GM21576 (cell line): ENCODE data around the gene OAT.
"Not testable (repeated sequence)": the region's sequence is repeated elsewhere in the genome, so short reads cannot be mapped to it uniquely, and the experiment has no call there.

Experiments
- ATAC-seq: cut with Tn5 transposase; IDR thresholded peaks from one replicate; pipeline ENCODE4 v1.9.1; 2021; ENCODE audit warnings: mild to moderate bottlenecking, moderate library complexity; ENCODE audit not compliant: unreplicated experiment

Gene OAT

DNA sequence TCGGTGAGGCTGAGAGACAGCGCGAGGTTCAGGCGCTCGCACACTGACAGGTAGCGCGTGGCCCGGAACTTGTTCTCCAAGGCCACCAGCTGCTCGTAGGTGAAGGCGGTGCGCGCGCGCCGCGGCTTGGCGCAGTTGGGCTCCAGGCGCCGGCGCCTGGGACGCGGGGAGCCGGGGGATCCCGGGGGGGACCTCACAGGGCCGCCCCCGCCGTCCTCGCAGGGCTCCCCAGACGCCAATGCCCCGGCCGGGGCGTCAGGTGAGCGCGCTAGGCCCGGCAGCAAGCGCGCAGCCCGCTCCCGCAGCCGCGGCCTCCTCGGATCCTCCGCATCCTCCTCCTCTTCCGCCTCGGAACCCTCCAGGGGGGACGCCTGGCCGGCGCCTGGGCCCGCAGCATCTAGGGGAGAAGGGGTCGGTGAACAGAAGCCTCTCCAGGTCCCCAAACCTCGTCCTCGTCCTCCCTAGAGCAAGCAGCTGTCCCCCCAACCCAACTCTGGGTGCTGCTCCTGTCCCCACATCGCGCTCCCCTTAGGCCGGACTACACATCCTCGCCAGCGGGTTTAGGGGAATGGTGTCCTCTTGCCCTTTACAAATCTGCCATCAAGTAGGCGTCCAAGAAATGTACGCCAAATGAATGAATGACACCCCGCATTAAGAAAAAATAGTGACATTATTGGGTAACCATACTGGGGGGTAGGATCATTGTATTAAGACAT is 29.2 kb upstream of the OAT start:
- ATAC-seq: no peak

DNA sequence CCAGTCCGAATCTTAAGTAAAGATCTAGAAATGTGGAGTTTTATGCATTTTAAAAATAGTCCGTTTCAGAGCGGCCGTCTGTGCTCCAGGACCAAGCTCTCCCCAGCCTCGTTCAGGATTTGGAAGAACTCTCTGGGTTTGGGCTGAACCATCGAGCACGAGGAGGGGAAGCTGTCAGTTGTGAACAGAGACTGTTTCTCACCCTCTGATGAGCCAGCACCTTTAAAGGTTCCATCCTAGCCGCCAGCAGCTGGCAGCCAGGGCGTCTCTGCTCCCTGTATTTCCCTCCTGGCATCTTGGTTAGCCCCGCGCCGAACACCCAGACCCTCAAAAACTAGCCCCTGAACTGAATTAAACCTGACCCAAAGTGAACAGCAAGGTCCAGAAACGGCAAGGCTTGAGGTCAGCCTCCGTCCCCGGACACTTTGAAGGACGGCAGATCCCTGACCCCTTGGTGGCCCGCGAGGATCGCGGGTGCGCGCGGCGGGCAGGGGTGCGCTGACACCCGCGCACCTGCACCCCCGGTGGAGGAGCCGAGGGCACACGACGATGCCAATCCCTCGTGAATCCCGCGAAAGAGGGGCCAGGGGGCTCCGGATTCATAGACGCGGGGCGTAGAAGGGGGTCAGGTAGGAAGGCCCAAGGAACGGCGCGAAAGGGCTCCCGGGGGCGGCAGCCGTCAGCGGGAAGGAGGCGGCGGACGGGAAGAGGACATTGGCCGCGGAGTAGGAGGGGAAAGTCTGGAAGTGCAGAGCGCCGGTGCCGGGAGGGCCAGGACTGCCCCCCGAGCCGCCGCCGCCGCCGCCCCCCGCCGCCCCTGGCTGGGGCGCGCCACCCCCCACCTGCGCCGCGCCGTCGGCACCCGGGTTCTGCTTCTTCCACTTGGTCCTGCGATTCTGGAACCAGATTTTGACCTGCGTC is 28.4 kb upstream of the OAT start:
- no peak for ATAC-seq

DNA sequence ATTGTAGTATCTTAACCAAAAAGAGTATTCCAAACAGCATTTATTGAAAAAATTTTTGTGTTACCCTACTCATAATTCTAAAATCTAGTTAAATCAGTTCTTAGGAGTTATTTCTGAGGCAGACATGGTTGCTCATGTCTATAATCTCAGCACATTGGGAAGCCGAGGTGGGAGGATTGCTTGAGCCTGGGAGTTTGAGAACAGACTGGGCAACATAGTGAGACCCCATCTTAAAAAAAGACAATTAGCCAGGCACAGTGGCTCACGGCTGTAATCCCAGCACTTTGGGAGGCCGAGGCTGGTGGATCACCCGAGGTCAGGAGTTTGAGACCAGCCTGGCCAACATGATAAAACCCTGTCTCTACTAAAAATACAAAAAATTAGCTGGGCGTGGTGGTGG is 23.0 kb upstream of the OAT start:
- ATAC-seq: not testable (repeated sequence)

DNA sequence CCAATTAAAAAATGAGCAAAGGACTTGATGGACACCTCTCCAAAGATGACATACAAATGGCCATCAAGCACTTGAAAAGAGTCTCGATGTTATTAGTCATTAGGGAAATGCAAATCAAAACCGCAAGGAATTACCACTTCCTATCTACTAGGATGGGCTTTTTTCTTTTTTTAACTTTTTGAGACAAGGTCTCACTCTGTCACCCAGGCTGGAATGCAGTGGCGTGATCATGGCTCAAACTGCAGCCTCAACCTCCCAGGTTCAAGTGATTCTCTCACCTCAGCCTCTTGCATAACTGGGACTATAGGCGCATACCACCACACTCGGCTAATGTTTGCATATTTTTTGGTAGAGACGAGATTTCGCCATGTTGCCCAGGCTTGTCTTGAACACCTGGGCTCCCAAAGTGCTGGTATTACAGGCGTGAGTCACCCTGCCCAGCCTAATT is 17.5 kb upstream of the OAT start:
- ATAC-seq: no peak

DNA sequence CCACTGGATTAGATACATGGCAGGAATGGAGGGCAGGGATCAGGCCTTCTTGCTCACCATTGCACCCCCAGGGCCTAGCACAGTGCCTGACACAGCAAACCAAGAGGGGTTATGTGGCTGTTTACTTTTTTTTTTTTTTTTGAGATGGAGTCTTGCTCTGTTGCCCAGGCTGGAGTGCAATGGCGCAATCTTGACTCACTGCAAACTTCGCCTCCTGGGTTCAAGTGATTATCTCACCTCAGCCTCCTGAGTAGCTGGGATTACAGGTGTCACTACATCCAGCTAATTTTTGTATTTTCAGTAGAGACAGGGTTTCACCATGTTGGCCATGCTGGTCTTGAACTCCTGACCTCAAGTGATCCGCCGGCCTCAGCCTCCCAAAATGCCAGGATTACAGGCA is 17.0 kb upstream of the OAT start:
- not testable (repeated sequence) for ATAC-seq

DNA sequence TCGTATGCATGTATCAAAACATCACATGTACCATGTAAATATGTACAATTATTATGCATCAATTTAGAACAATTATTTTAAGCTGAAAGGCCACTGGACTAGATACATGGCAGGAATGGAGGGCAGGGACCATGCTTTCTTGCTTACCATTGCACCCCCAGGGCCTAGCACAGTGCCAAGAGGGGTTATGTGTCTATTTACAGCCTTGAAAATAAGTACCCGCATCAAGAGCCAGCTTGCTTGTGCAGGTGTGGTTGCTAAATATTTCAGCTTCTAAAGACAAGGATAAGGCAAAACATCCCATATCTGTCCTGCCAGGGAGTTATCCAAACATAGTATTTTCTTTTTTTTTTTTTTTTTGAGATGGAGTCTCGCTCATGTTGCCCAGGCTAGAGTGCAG is 14.7 kb upstream of the OAT start:
- ATAC-seq: no peak

DNA sequence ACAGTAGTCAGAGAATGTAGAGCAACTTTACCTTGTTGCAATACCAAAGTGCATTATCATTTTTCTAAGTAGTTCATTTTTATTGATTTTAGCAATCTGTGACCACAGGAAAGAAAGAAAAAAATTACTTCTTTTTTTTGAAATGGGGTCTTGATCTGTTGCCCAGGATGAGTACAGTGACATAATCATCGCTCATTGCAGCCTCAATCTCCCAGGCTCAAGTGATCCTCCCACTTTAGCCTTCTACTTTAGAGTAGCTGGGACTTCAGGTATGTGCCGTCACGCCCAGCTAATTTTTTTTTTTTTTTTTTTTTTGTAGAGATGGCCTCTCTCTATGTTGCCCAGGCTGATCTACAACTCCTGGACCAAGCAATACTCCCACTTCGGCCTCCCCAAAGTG is 11.4 kb upstream of the OAT start:
- ATAC-seq: no peak

DNA sequence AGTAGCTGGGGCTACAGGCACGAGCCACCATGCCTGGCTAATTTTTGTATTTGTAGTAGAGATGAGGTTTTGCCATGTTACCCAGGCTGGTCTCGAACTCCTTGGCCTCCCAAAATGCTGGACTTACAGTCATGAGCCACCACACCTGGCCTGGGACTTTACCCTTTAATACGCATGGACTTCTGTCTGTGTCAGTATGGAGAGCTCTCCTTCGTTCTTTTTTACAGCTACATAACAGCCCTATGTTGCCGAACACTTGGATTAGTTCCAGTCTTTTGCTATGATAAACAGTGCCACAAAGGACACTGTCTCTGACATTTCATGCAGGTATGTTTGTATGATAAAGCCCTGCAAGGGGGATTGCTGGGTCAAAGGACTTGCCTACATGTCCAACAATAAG is 10.9 kb upstream of the OAT start:
- ATAC-seq: no peak

DNA sequence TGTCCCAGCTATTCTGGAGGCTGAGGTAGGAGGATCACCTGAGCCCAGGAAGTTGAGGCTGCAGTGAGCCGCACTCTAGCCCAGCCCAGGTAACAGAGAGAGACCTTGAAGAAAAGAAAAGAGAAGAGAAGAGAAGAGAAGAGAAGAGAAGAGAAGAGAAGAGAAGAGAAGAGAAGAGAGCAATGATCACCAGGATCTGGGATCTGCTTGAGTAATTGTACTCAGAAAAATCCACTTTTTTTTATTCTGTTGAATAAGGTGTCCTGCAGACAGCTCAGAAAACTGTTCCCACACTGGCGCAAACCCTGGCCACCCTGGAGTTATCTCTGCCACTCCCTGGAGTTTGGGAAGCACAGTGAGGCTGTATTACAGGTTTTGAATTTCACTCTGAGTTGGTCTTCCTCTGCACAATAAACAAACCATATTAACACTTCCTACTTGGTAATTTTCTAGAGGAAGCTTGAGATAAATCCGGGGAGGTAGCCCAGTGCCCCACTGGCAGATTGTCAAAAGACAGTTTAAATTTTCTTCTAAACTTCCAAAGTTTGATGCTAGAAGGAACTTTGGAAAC is 9.6 kb upstream of the OAT start:
- ATAC-seq: no peak

DNA sequence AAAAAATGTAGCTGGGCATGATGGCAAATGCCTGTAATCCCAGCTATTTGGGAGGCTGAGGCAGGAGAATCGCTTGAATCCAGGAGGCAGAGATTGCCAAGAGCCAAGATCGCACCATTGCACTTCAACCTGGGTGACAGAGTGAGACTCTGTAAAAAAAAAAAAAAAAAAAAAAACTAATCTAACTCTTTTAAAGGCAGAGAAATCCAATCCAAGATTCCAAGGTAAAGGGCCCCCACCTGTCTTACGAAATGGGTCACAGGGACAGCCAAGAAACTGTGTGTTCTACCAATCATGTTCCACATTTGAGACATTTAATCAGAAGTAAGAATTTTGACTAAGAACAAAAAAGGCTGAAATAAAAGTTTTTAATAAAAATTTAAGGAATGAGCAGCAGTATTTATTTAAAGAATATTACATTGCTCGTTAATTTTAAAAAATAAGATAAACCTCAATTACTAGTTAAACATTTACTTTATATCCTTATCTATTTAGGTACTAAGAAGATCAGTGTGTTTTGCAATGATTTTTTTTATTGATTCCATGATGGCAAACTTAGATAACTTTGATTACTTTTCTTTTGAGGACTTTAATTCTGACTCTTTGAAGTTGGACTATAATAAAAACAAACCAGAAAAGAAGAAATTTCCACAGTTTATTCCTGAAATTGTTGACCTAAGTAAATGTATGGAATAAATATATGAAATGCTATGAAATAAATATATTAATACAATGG is 6.7 kb upstream of the OAT start:
- ATAC-seq: no peak

DNA sequence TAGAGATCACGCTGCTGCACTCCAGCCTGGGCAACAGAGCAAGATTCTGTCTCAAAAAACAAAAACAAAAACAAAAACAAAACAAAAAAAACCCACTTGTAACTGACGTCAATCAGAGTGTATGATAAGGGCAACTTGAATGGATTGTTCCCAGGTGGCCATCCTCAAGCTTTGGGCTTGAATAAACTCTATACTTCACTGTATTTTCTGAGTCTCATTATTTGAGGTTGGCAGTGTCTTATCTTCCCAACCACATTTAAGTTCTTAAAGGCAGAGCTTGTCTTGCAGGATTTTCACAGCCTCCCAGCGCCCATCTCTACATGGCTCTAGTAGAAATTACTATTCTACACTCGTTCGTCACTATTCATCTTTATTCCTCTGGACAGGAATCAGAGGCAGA is 5.1 kb upstream of the OAT start:
- no peak for ATAC-seq

DNA sequence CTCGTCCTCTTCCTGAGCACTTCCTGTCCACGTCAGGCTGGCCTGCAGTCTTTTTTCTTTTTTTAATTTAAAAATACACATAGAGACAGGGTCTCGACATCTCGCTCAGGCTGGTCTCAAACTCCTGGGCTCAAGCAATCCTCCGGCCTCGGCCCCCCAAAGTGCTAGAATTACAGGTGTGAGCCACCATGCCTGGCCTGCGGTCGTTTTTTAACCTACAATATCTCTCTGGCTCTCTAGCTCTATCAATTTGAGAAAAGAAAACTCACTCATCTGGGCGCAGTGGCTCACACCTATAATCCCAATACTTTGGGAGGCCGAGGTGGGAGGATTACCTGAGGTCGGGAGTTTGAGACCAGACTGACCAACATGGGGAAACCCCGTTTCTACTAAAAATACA is 4.0 kb upstream of the OAT start:
- no peak for ATAC-seq

DNA sequence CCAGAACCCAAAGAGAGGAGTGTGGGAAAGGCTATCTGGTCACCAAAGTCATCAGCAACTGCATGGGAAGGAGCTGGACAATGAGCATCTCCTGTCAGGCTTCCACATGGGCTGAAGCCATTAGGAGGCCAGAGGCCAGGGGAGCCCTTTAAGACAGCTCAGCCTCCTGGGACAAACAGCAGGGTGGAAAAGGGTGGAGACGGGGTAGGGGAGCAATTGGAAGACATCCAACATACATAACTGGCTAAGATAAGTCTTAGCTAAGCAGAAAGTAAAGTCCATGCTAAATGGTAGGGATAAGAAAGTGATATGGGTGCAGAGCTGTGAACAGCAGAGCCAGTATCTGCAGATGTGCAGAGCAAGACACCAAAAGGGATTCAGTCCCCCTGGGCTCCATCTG is 1.5 kb upstream of the OAT start:
- no peak for ATAC-seq

DNA sequence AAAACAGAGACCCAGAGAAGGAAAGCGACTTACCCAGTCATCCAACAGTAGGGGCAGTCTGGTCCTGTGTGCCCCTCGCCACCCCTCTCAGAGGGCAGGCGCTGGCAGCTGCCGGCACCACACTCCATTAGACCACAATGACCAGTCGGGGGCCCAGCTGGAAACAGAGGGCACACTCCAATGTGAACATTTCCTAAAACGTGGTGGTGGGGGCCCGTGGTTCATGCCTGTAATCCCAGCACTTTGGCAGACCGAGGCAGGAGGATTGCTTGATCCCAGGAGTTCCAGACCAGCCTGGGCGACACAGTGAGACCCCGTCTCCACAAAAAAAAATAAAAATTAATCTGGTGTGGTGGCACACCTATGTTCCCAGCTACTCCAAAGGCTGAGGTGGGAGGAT is 912 bp upstream of the OAT start:
- no peak for ATAC-seq

DNA sequence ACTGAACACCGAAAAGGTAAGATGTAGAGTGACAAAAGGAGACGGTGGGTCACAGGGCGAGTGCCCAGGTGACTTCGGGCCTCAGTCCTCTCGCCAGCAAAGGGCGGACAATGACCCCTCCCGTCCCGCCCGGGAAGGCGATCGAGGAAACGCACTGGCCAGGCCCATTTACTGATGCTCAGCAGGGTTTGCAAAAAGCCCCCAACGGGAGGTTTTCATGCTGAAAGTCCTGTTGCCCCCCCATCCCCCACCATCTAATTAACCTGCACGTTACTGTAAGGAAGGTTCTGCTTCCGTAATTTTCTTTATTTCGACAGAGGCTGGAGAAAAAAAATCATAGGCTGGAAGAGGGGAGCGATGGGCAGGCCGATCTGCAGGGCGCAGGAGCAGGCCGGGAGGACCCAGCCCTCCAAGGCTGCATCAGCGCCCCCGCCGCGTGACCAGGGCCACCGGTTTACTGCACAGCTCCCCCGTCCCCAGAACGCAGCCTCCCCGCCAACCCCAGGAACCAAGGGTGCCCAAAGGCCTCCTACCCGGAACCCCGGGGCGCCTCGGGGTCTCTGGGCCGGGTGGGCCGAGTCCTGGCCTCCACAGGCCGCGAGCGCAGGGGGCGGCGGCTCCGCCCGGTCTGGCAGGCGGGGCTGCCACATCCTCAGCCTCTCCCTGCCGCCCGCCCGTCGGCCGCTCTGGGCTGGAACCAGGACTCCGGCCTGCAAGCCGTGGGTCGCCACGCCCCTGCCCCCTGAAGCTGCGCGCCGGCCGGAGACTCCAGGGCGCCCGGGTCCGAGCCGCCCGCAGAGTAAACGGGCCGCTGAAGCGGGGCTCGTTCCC is 613 bp downstream of the OAT start:
- ATAC-seq: peak; percentile 19

DNA sequence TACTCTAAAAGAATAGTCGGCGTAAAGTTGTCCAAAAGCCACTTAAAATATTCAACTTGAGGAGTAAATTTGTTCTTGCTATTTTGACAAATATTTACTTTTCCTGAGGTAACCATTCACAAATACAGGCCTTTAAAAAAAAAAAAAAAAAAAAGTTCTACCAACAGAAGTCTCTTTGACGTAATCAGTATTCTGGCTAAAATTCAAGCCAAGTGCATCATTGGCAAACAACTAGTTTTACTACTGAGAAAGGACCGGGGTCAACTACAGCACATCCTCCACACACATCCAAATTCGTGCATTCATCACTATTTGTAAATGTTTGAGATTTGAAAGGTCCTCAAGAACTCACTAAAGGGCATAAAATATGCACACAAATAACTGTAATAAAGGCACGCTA is 2.0 kb downstream of the OAT start:
- no peak for ATAC-seq

DNA sequence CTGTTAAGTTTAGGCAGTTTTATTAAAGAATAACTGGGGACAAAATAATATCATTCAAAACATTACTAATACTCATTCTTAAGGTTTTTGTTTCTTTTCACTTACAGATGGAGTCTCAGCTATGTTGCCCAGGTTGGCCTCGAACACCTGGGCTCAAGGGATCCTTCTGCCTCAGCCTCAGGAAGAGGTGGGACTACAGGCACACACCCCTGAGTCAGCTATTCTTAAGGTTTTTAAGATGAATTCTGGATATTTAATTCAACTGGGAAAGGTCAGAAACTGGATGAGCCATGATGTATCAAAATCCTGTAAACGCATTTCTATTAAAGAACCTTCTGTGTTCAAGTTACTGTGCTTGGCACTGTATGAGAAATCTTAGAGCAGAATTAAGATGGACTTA is 3.5 kb downstream of the OAT start:
- no peak for ATAC-seq

DNA sequence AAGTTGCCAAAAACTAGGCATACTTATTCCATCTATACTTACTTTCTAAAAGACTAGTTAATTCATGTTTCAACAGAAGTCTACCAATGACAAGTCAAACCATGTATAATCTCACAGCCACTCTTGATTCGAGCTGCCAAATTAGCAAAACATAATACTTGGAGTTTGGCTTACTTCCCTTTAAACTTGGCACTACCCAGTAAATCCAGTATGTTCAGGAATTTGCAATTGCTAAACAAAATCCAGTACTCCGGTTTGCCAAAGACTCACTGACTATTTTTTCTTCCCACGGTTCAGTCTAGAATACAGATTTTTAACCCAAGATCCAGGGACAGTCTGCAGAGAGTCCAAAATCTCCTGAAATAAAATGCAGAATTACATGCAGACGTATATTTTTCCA is 4.6 kb downstream of the OAT start:
- no peak for ATAC-seq

DNA sequence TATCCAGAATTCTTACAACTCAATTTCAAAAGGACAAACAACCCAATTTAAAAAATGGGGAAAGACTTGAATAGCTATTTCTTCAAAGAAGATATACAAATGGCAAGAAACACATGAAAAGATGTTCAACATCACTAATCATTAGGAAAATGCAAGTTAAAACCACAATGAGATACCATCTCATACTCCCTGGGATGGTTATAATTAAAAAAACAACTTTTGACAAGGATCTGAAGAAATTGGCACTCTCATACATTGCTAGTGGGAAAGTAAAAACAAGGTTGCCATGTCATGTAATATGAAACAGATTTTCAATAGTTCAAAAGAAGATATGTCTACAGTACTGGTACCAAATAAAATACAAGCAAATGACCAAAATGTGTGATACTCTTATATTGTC is 9.0 kb downstream of the OAT start:
- ATAC-seq: no peak

DNA sequence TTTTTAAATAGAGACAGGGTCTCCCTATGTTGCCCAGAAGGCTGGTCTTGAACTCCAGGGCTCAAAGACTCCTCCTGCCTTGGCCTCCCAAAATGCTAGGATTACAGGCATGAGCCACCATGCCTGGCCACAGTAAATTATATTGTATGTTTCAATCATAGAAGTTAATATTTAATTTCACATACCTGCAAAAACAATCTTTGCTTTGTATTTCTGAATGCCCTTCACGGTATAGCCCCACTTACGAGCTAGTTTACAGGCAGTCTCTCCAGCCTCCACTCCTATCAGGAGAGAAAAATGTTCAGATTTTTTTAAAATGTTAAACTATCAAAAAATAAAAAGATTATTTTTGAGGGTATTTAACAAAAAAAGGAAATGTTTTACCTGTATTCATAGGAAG is 10.4 kb downstream of the OAT start:
- ATAC-seq: no peak
